BE2C (cell line): ENCODE data around the gene HAGH.

Experiments
- DNase-seq: peaks from one replicate; pipeline ENCODE4 v3.0.0-alpha.2; 2020
- H3K27me3 ChIP-seq: fragments of 250-450 bp; sonication (Bioruptor Pico); 2 replicates; pipeline ENCODE4 v1.5.1; 2020; ENCODE audit warnings: mild to moderate bottlenecking
- H3K36me3 ChIP-seq: fragments of 250-450 bp; sonication (Bioruptor Pico); 2 replicates; pipeline ENCODE4 v1.5.1; 2020; ENCODE audit warnings: mild to moderate bottlenecking
- H3K4me1 ChIP-seq: fragments of 250-450 bp; sonication (Bioruptor Pico); 2 replicates; pipeline ENCODE4 v1.5.1; 2020
- H3K4me3 ChIP-seq: 2 replicates; pipeline ENCODE4 v1.5.1; 2011; ENCODE audit warnings: low read depth, low read length
- H3K9me3 ChIP-seq: fragments of 250-450 bp; sonication (Bioruptor Pico); 2 replicates; pipeline ENCODE4 v1.5.1; 2020
- CTCF ChIP-seq: IDR thresholded peaks from 2 replicates; pipeline ENCODE4 v1.5.1; 2012; ENCODE audit warnings: mild to moderate bottlenecking, low read depth, low read length

The HAGH gene

GRCh38 chr16:1794908-1795666 lies 31.5 kb downstream of the HAGH start:
- peaks cover 6% of the 10 kb centered on the region for H3K9me3 ChIP-seq
- H3K27me3 ChIP-seq, result no peaks in the 10 kb centered on the region
- no peak overlapping the region for H3K4me3 ChIP-seq
- no peak for TF ChIP-seq CTCF
- H3K4me1 ChIP-seq, result no peaks in the 10 kb centered on the region
- DNase-seq, result no peak
- peaks cover 13% of the 10 kb centered on the region for H3K36me3 ChIP-seq

- peaks cover 6% of the 10 kb centered on the region for H3K9me3 ChIP-seq
- no peak for DNase-seq
- no peaks in the 10 kb centered on the region for H3K27me3 ChIP-seq
- no peak for TF ChIP-seq CTCF
- peaks cover 20% of the 10 kb centered on the region for H3K36me3 ChIP-seq
- no peak overlapping the region for H3K4me3 ChIP-seq
- H3K4me1 ChIP-seq, result no peaks in the 10 kb centered on the region
Measured at GRCh38 chr16:1794221-1794871, 32.3 kb downstream of the HAGH start.

GRCh38 chr16:1793578-1794220 lies 32.9 kb downstream of the HAGH start, which contains the start of gene IGFALS:
Gene IGFALS (minus strand): TSS chr16:1793705. CDS start chr16:1793652, 53 bp downstream.
- Histone ChIP-seq H3K4me1 (no peaks in the 10 kb centered on the region), H3K36me3 (peaks cover 26% of the 10 kb centered on the region), H3K4me3 (no peak within 1 kb of the TSS), H3K9me3 (peaks cover 6% of the 10 kb centered on the region), H3K27me3 (no peaks in the 10 kb centered on the region)
- DNase-seq, result no peak
- TF ChIP-seq CTCF, result no peak

GRCh38 chr16:1792836-1793577 lies 33.6 kb downstream of the HAGH start:
- Histone ChIP-seq H3K4me3 (no peak overlapping the region), H3K27me3 (no peaks in the 10 kb centered on the region), H3K4me1 (no peaks in the 10 kb centered on the region), H3K36me3 (peaks cover 33% of the 10 kb centered on the region), H3K9me3 (peaks cover 4% of the 10 kb centered on the region)
- no peak for DNase-seq
- no peak for TF ChIP-seq CTCF

- peak; percentile 36 for DNase-seq
- Histone ChIP-seq H3K36me3 (peaks cover 41% of the 10 kb centered on the region), H3K27me3 (no peaks in the 10 kb centered on the region), H3K4me1 (no peaks in the 10 kb centered on the region), H3K4me3 (no peak overlapping the region), H3K9me3 (no peaks in the 10 kb centered on the region)
- no peak for TF ChIP-seq CTCF
Measured at GRCh38 chr16:1791943-1792812, 34.4 kb downstream of the HAGH start.
